HAP-1 (cell line): Measurements from ENCODE around the gene ARX.

Source experiments
- DNase-seq, 2 experiments: peaks; one replicate each; pipeline ENCODE4 v3.0.0-alpha.2; 2016 to 2020; ENCODE audit warnings: low spot score in 2 of 2
- H3K27me3 ChIP-seq: fragments of 250-450 bp; sonication (Bioruptor Pico); 2 replicates; pipeline ENCODE4 v1.5.1; 2020; ENCODE audit warnings: low read depth, mild to moderate bottlenecking, moderate library complexity
- H3K36me3 ChIP-seq: fragments of 250-450 bp; sonication (Bioruptor Pico); replicated peaks from 2 replicates; pipeline ENCODE4 v1.5.1; 2020; ENCODE audit warnings: mild to moderate bottlenecking
- H3K4me1 ChIP-seq: fragments of 250-450 bp; sonication (Bioruptor Pico); 2 replicates; pipeline ENCODE4 v1.5.1; 2020; ENCODE audit warnings: mild to moderate bottlenecking
- H3K4me3 ChIP-seq: fragments of 250-450 bp; sonication (Bioruptor Pico); 2 replicates; pipeline ENCODE4 v1.5.1; 2020; ENCODE audit warnings: mild to moderate bottlenecking, moderate library complexity
- H3K9me3 ChIP-seq: fragments of 250-450 bp; sonication (Bioruptor Pico); 2 replicates; pipeline ENCODE4 v1.5.1; 2020; ENCODE audit warnings: mild to moderate bottlenecking, moderate library complexity
- in situ Hi-C: fragments of 300-500 bp; cut with MboI; formaldehyde crosslinking; loops from 3 replicates; pipeline ENCODE4 v1.14.3; 2020; ENCODE audit warnings: low sequenced_read_pairs, inconsistent platforms, mixed read lengths

The ARX gene

GRCh38 chrX:25001808-25002660, 13.7 kb downstream of the ARX start:
- H3K36me3 ChIP-seq = no peaks in the 10 kb centered on the region
- in situ Hi-C loops = no loop called here
- no peaks in the 10 kb centered on the region for H3K9me3 ChIP-seq
- H3K4me1 ChIP-seq = peaks cover 33% of the 10 kb centered on the region
- DNase-seq = no peak
- no peaks in the 10 kb centered on the region for H3K27me3 ChIP-seq
- H3K4me3 ChIP-seq = no peak overlapping the region

GRCh38 chrX:24999511-24999910, 16.3 kb downstream of the ARX start:
- Histone ChIP-seq H3K9me3 (no peaks in the 10 kb centered on the region), H3K27me3 (no peaks in the 10 kb centered on the region), H3K4me3 (no peak overlapping the region), H3K4me1 (peaks cover 54% of the 10 kb centered on the region), H3K36me3 (no peaks in the 10 kb centered on the region)
- in situ Hi-C loops = no loop called here
- DNase-seq = peak; percentile 82 to 100

GRCh38 chrX:24996096-24996709, 19.6 kb downstream of the ARX start:
- H3K4me1 ChIP-seq = peaks cover 54% of the 10 kb centered on the region
- in situ Hi-C loops = no loop called here
- no peaks in the 10 kb centered on the region for H3K9me3 ChIP-seq
- H3K36me3 ChIP-seq = no peaks in the 10 kb centered on the region
- no peak overlapping the region for H3K4me3 ChIP-seq
- DNase-seq = peak; percentile 83 to 95
- H3K27me3 ChIP-seq = no peaks in the 10 kb centered on the region

- no peak overlapping the region for H3K4me3 ChIP-seq
- no peaks in the 10 kb centered on the region for H3K36me3 ChIP-seq
- H3K4me1 ChIP-seq = peaks cover 39% of the 10 kb centered on the region
- no peaks in the 10 kb centered on the region for H3K27me3 ChIP-seq
- DNase-seq = no peak
- no peaks in the 10 kb centered on the region for H3K9me3 ChIP-seq
- in situ Hi-C loops = no loop called here
Measured at GRCh38 chrX:24993879-24994278, 21.9 kb downstream of the ARX start.

GRCh38 chrX:24990535-24990934, 25.2 kb downstream of the ARX start:
- Histone ChIP-seq H3K27me3 (no peaks in the 10 kb centered on the region), H3K4me3 (no peak overlapping the region), H3K9me3 (no peaks in the 10 kb centered on the region), H3K4me1 (peaks cover 6% of the 10 kb centered on the region), H3K36me3 (no peaks in the 10 kb centered on the region)
- in situ Hi-C loops = no loop called here
- no peak for DNase-seq

- DNase-seq = peak in 1 of 2 experiments; percentile 26
- Histone ChIP-seq H3K4me3 (no peak overlapping the region), H3K4me1 (peaks cover 11% of the 10 kb centered on the region), H3K27me3 (no peaks in the 10 kb centered on the region), H3K9me3 (no peaks in the 10 kb centered on the region), H3K36me3 (no peaks in the 10 kb centered on the region)
- in situ Hi-C loops = no loop called here
Measured at GRCh38 chrX:24988314-24988713, 27.5 kb downstream of the ARX start.

- DNase-seq = no peak
- in situ Hi-C loops = no loop called here
Measured at GRCh38 chrX:24987731-24988130, 28.0 kb downstream of the ARX start.

GRCh38 chrX:24985120-24985519, 30.6 kb downstream of the ARX start:
- no peaks in the 10 kb centered on the region for H3K36me3 ChIP-seq
- in situ Hi-C loops = no loop called here
- peaks cover 27% of the 10 kb centered on the region for H3K4me1 ChIP-seq
- no peaks in the 10 kb centered on the region for H3K27me3 ChIP-seq
- no peaks in the 10 kb centered on the region for H3K9me3 ChIP-seq
- H3K4me3 ChIP-seq = no peak overlapping the region
- no peak for DNase-seq

More at GRCh38 chrX:24987731-24988130, 28.0 kb downstream of the ARX start:
- no peaks in the 10 kb centered on the region for H3K27me3 ChIP-seq
- no peak overlapping the region for H3K4me3 ChIP-seq
- no peaks in the 10 kb centered on the region for H3K36me3 ChIP-seq
- H3K9me3 ChIP-seq = no peaks in the 10 kb centered on the region
- peaks cover 17% of the 10 kb centered on the region for H3K4me1 ChIP-seq

- in situ Hi-C loops = no loop called here
- Histone ChIP-seq H3K27me3 (no peaks in the 10 kb centered on the region), H3K9me3 (no peaks in the 10 kb centered on the region), H3K36me3 (no peaks in the 10 kb centered on the region), H3K4me1 (peaks cover 27% of the 10 kb centered on the region), H3K4me3 (no peak overlapping the region)
- DNase-seq = peak in 1 of 2 experiments; percentile 92
Measured at GRCh38 chrX:24983931-24984330, 31.8 kb downstream of the ARX start.

- H3K36me3 ChIP-seq = no peaks in the 10 kb centered on the region
- no peaks in the 10 kb centered on the region for H3K27me3 ChIP-seq
- in situ Hi-C loops = no loop called here
- no peaks in the 10 kb centered on the region for H3K9me3 ChIP-seq
- H3K4me1 ChIP-seq = peaks cover 27% of the 10 kb centered on the region
- DNase-seq = peak in 1 of 2 experiments; percentile 47
- H3K4me3 ChIP-seq = no peak overlapping the region
Measured at GRCh38 chrX:24982306-24982965, 33.3 kb downstream of the ARX start.

GRCh38 chrX:24981030-24981429, 34.7 kb downstream of the ARX start:
- in situ Hi-C loops = no loop called here
- no peak overlapping the region for H3K4me3 ChIP-seq
- DNase-seq = no peak
- no peaks in the 10 kb centered on the region for H3K27me3 ChIP-seq
- H3K36me3 ChIP-seq = no peaks in the 10 kb centered on the region
- peaks cover 27% of the 10 kb centered on the region for H3K4me1 ChIP-seq
- H3K9me3 ChIP-seq = no peaks in the 10 kb centered on the region

- in situ Hi-C loops = no loop called here
- no peaks in the 10 kb centered on the region for H3K9me3 ChIP-seq
- no peak overlapping the region for H3K4me3 ChIP-seq
- DNase-seq = no peak
- H3K27me3 ChIP-seq = no peaks in the 10 kb centered on the region
- no peaks in the 10 kb centered on the region for H3K36me3 ChIP-seq
- peaks cover 24% of the 10 kb centered on the region for H3K4me1 ChIP-seq
Measured at GRCh38 chrX:24979081-24979480, 36.7 kb downstream of the ARX start.

GRCh38 chrX:24969812-24970211, 46.0 kb downstream of the ARX start:
- Histone ChIP-seq H3K4me1 (peaks cover 8% of the 10 kb centered on the region), H3K4me3 (no peak overlapping the region), H3K9me3 (no peaks in the 10 kb centered on the region), H3K36me3 (no peaks in the 10 kb centered on the region; the same call in 1 of the 2 replicates), H3K27me3 (no peaks in the 10 kb centered on the region)
- in situ Hi-C loops = no loop called here
- no peak for DNase-seq

GRCh38 chrX:24965372-24965771, 50.4 kb downstream of the ARX start:
- no peaks in the 10 kb centered on the region for H3K9me3 ChIP-seq
- no peaks in the 10 kb centered on the region; the same call in 1 of the 2 replicates for H3K36me3 ChIP-seq
- no peaks in the 10 kb centered on the region for H3K27me3 ChIP-seq
- peak; percentile 15 to 52 for DNase-seq
- peaks cover 12% of the 10 kb centered on the region for H3K4me1 ChIP-seq
- no peak overlapping the region for H3K4me3 ChIP-seq
- in situ Hi-C loops = no loop called here
